NCI-H2171 treated with DMSO at 0.1 percent for 48 hours (cell line): ENCODE data around the gene CDKL4.
"Not testable (repeated sequence)": the region's sequence is repeated elsewhere in the genome, so short reads cannot be mapped to it uniquely, and the experiment has no call there.

Source experiments
- DNase-seq: peaks from one replicate; lab custom pipeline; 2025; lab: John Stamatoyannopoulos, UW

Gene CDKL4

GRCh38 chr2:39142904-39143605 is 100.7 kb downstream of the CDKL4 start:
- no peak for DNase-seq

GRCh38 chr2:39141334-39142271 is 102.2 kb downstream of the CDKL4 start:
- no peak for DNase-seq

- DNase-seq: not testable (repeated sequence)
Observed at GRCh38 chr2:39140948-39141333, 102.8 kb downstream of the CDKL4 start.

GRCh38 chr2:39140322-39140847 is 103.4 kb downstream of the CDKL4 start:
- no peak for DNase-seq

- no peak for DNase-seq
Observed at GRCh38 chr2:39139511-39140237, 104.1 kb downstream of the CDKL4 start.

- DNase-seq: no peak
Observed at GRCh38 chr2:39138837-39139211, 104.9 kb downstream of the CDKL4 start.

- DNase-seq: not testable (repeated sequence)
Observed at GRCh38 chr2:39138187-39138836, 105.5 kb downstream of the CDKL4 start.

- DNase-seq: no peak
Observed at GRCh38 chr2:39136799-39137198, 107.0 kb downstream of the CDKL4 start.

GRCh38 chr2:39135690-39136259 is 108.0 kb downstream of the CDKL4 start:
- DNase-seq: no peak

- DNase-seq: no peak
Observed at GRCh38 chr2:39133215-39133851, 110.4 kb downstream of the CDKL4 start.

GRCh38 chr2:39128919-39129391 is 114.8 kb downstream of the CDKL4 start:
- no peak for DNase-seq

- no peak for DNase-seq
Observed at GRCh38 chr2:39127973-39128372, 115.8 kb downstream of the CDKL4 start.
